Activated T-helper 17 cell treated with anti-CD3 and anti-CD28 coated beads, Interleukin-2, amount 50 U/mL, for 72 hours (primary cell): ENCODE data around the gene XAB2. TPM values are rescaled to one million over a fixed set of nuclear protein-coding genes. Genes with fewer than 3 reads are reported as not detected.

Source experiments
- ATAC-seq: fragments of 150-1000 bp; cut with Tn5 transposase; replicated peaks from 2 replicates; pipeline ENCODE4 v1.10.0; 2021; ENCODE audit warnings: mild to moderate bottlenecking, moderate library complexity
- H3K27ac Mint-ChIP-seq: one replicate; pipeline ENCODE4 v1.8.0; 2022; ENCODE audit warnings: mixed read lengths
- H3K27me3 Mint-ChIP-seq: one replicate; pipeline ENCODE4 v1.8.0; 2022; ENCODE audit warnings: mixed read lengths
- H3K36me3 Mint-ChIP-seq: one replicate; pipeline ENCODE4 v1.8.0; 2022; ENCODE audit warnings: low read depth, mild to moderate bottlenecking, mixed read lengths
- H3K4me1 Mint-ChIP-seq: one replicate; pipeline ENCODE4 v1.8.0; 2022; ENCODE audit warnings: mixed read lengths
- H3K4me3 Mint-ChIP-seq: one replicate; pipeline ENCODE4 v1.8.0; 2022; ENCODE audit warnings: mild to moderate bottlenecking, mixed read lengths
- H3K9me3 Mint-ChIP-seq: one replicate; pipeline ENCODE4 v1.8.0; 2022; ENCODE audit warnings: mixed read lengths
- total RNA-seq, 2 donors: library from RNA; stranded (reverse); gene quantifications; one replicate each; pipeline ENCODE4 v1.2.3, GENCODE V29; 2022

XAB2 gene
- total RNA-seq, 2 donors from 2014 or later: 39.0 to 53.8 TPM

DNA sequence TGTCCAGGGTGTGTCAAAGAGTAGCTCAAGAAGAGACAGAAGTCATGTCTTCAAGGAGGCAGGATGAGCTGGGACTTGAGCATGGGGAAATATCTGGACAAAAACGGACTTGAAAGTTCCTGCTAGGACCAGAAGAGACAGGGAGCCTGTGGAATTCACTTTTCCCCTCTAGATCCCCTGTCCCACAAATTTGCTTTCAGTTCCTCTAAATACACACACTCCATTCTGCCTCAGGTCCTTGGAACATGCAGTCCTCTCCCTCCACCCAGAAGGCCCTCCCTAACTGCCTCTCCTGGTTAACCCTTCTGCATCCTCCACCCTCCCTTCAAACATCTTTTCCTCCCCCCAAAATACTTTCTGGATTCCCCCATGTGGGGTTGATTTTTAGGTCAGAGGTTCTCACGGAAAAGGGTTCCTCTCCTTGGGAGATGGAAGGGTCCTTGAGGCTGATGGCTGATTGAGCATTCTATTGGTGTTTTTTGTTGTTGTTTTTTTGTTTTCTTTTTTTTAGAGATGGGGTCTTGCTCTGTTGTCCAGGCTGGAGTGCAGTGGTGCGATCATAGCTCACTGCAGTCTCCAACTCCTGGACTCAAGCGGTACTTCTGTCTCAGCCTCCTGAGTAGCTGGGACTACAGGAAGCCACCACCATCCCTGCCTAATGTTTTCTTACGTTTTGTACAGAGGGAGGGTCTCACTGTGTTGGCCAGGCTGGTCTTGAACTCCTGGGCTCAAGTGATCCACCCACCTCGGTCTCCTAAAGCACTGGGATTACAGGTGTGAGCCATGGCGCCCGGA, 32.6 kb upstream of the XAB2 start:
- no peaks in the 10 kb centered on the region for H3K9me3 Mint-ChIP-seq
- no peak overlapping the region for H3K27ac Mint-ChIP-seq
- no peaks in the 10 kb centered on the region for H3K4me1 Mint-ChIP-seq
- H3K27me3 Mint-ChIP-seq: peaks cover 3% of the 10 kb centered on the region
- no peaks in the 10 kb centered on the region for H3K36me3 Mint-ChIP-seq
- no peak for ATAC-seq
- no peak overlapping the region for H3K4me3 Mint-ChIP-seq

GRCh38 chr19:7658219-7658686, 28.9 kb upstream of the XAB2 start:
- Mint-ChIP-seq H3K4me3 (peak overlapping the region; percentile 75), H3K36me3 (no peaks in the 10 kb centered on the region), H3K27ac (peak overlapping the region; percentile 74), H3K9me3 (no peaks in the 10 kb centered on the region), H3K27me3 (no peaks in the 10 kb centered on the region), H3K4me1 (peaks cover under 1% of the 10 kb centered on the region)
- peak; percentile 88 for ATAC-seq

- ATAC-seq: peak; percentile 81
- no peaks in the 10 kb centered on the region for H3K27me3 Mint-ChIP-seq
- peak overlapping the region; percentile 75 for H3K4me3 Mint-ChIP-seq
- peaks cover 9% of the 10 kb centered on the region for H3K4me1 Mint-ChIP-seq
- H3K9me3 Mint-ChIP-seq: no peaks in the 10 kb centered on the region
- no peaks in the 10 kb centered on the region for H3K36me3 Mint-ChIP-seq
- peak overlapping the region; percentile 28 for H3K27ac Mint-ChIP-seq
Measured at GRCh38 chr19:7657131-7657751, 27.9 kb upstream of the XAB2 start.

GRCh38 chr19:7655581-7655980, 26.2 kb upstream of the XAB2 start:
- Mint-ChIP-seq H3K4me3 (no peak overlapping the region), H3K27ac (no peak overlapping the region), H3K27me3 (no peaks in the 10 kb centered on the region), H3K9me3 (no peaks in the 10 kb centered on the region), H3K4me1 (peaks cover 11% of the 10 kb centered on the region), H3K36me3 (no peaks in the 10 kb centered on the region)
- ATAC-seq: no peak

- Mint-ChIP-seq H3K4me3 (no peak overlapping the region), H3K27me3 (no peaks in the 10 kb centered on the region), H3K36me3 (no peaks in the 10 kb centered on the region), H3K4me1 (peaks cover 11% of the 10 kb centered on the region), H3K9me3 (no peaks in the 10 kb centered on the region), H3K27ac (no peak overlapping the region)
- no peak for ATAC-seq
Measured at GRCh38 chr19:7654401-7654800, 25.1 kb upstream of the XAB2 start.

- no peaks in the 10 kb centered on the region for H3K36me3 Mint-ChIP-seq
- ATAC-seq: peak; percentile 93
- H3K9me3 Mint-ChIP-seq: no peaks in the 10 kb centered on the region
- peaks cover 11% of the 10 kb centered on the region for H3K4me1 Mint-ChIP-seq
- peak overlapping the region; percentile 82 for H3K27ac Mint-ChIP-seq
- H3K4me3 Mint-ChIP-seq: peak overlapping the region; percentile 80
- no peaks in the 10 kb centered on the region for H3K27me3 Mint-ChIP-seq
Measured at GRCh38 chr19:7652061-7652641, 22.8 kb upstream of the XAB2 start.

DNA sequence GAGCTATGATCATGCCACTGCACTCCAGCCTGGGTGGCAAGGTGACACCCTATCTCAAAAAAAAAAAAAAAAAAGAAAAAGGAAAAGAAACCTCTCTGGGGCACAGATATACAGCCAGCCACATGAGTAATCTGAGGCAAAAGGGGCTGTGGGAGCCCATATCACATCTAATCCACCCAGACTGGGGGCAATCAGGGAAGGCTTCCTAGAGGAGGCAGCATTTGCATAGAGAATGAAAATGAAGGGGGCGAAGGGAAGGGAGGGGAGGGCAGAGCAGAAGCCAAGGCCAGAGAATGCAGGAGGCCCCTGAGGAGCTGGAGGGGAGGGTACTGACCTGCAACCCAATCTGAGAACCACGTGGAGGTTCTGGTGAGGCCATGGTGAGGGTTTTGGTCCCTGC, 20.8 kb upstream of the XAB2 start:
- Mint-ChIP-seq H3K27me3 (no peaks in the 10 kb centered on the region), H3K36me3 (peaks cover 7% of the 10 kb centered on the region), H3K4me1 (peaks cover 11% of the 10 kb centered on the region), H3K27ac (no peak overlapping the region), H3K4me3 (no peak overlapping the region), H3K9me3 (no peaks in the 10 kb centered on the region)
- ATAC-seq: no peak

- H3K36me3 Mint-ChIP-seq: peaks cover 7% of the 10 kb centered on the region
- no peak for ATAC-seq
Measured at GRCh38 chr19:7648265-7649014, 19.1 kb upstream of the XAB2 start.

GRCh38 chr19:7647156-7647555, 17.8 kb upstream of the XAB2 start:
- H3K36me3 Mint-ChIP-seq: peaks cover 14% of the 10 kb centered on the region
- H3K4me3 Mint-ChIP-seq: no peak overlapping the region
- ATAC-seq: no peak
- no peaks in the 10 kb centered on the region for H3K9me3 Mint-ChIP-seq
- H3K27ac Mint-ChIP-seq: no peak overlapping the region
- no peaks in the 10 kb centered on the region for H3K27me3 Mint-ChIP-seq
- peaks cover under 1% of the 10 kb centered on the region for H3K4me1 Mint-ChIP-seq

More at GRCh38 chr19:7648265-7649014, 19.1 kb upstream of the XAB2 start:
- no peak overlapping the region for H3K27ac Mint-ChIP-seq
- H3K9me3 Mint-ChIP-seq: no peaks in the 10 kb centered on the region
- H3K4me1 Mint-ChIP-seq: peaks cover 11% of the 10 kb centered on the region
- H3K4me3 Mint-ChIP-seq: no peak overlapping the region
- H3K27me3 Mint-ChIP-seq: no peaks in the 10 kb centered on the region

- peaks cover 14% of the 10 kb centered on the region for H3K36me3 Mint-ChIP-seq
- H3K27me3 Mint-ChIP-seq: no peaks in the 10 kb centered on the region
- H3K4me1 Mint-ChIP-seq: no peaks in the 10 kb centered on the region
- H3K27ac Mint-ChIP-seq: no peak overlapping the region
- no peak for ATAC-seq
- no peaks in the 10 kb centered on the region for H3K9me3 Mint-ChIP-seq
- H3K4me3 Mint-ChIP-seq: no peak overlapping the region
Measured at GRCh38 chr19:7646426-7646700, 17.0 kb upstream of the XAB2 start.

DNA sequence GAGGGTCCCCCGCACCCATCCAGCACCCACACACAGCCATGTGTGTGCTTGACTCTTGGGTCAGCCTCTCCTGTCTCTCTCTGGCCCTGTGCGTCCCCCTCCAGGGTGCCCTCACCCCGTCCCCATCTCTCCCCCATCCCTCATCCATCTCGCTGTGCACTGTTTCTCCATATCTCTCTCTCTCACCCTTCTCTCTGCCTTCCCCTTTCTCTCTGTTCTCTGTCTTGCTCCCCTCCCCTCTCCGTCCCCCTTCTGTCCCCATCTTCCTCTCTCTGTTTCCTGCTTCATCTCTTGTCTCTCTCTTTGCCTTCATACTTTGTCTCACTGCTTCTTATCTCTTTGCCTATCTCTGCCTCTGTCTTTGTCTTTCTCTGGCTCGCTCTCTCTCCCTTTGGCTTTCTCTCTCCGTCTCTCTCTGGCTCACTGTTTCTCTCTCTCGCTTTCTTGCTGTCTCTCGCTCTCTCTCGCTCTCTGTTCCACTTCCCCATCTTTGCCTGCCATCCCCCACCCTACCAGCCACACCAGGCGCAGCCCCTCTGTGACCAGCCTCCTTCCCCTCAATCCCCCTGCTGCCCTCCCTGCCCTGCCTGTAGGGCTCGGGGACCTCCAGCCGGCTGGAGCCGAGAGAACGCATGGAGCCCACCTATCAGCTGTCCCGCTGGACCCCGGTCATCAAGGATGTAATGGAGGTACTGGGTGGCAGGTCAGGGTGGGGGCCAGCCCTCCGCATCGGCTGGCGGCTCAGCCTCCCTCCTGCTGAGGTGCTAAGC, 16.5 kb upstream of the XAB2 start:
- Mint-ChIP-seq H3K4me3 (no peak overlapping the region), H3K36me3 (peaks cover 14% of the 10 kb centered on the region), H3K9me3 (no peaks in the 10 kb centered on the region), H3K27ac (no peak overlapping the region), H3K4me1 (no peaks in the 10 kb centered on the region), H3K27me3 (no peaks in the 10 kb centered on the region)
- ATAC-seq: no peak

DNA sequence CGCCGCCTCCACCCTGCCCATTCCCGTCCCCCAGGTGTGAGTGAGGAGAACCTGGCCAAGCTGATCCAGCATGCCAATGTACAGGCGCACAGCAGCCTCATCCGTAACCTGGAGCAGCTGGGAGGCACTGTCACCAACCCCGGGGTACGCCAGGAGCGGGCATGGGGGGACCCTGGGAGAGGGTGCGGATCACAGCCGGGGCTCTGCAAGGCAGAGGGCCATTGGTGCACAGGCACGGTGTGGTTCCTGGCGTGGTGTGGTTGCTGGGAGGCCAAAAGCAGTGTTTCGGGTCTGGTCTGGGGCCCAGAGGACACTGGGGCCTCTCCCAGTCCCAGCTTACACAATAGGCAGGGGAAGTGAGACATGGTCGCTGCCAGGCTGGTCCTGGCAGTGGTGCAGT, 15.8 kb upstream of the XAB2 start:
- Mint-ChIP-seq H3K27me3 (no peaks in the 10 kb centered on the region), H3K4me1 (peaks cover 3% of the 10 kb centered on the region), H3K27ac (no peak overlapping the region), H3K36me3 (peaks cover 17% of the 10 kb centered on the region), H3K9me3 (no peaks in the 10 kb centered on the region), H3K4me3 (no peak overlapping the region)
- ATAC-seq: no peak

DNA sequence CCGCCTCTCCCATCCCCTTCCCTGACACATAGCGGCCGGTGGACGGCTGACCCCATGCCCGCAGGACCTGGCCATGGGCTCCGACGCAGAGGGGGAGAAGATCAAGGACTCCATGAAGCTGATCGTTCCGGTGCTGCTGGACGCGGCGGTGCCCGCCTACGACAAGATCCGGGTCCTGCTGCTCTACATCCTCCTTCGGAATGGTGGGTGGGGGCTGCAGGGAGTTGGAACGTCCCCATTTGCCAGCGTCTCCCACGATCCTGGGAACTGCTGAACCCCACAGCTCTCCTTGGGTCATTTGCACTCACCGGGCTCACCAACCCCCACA, 15.2 kb upstream of the XAB2 start:
- Mint-ChIP-seq H3K4me1 (peaks cover 9% of the 10 kb centered on the region), H3K4me3 (no peak overlapping the region), H3K27me3 (no peaks in the 10 kb centered on the region), H3K36me3 (peaks cover 23% of the 10 kb centered on the region), H3K27ac (no peak overlapping the region), H3K9me3 (no peaks in the 10 kb centered on the region)
- ATAC-seq: no peak
